ENCODE data around the gene SURF1. TPM values are rescaled to one million over a fixed set of nuclear protein-coding genes. Genes with fewer than 3 reads are reported as not detected.

SURF1 gene
- total and polyA plus RNA-seq, 9 of the 15 experiments (the other 6 are each of a cell fraction or from before 2014, with no cell fraction given): 16.1 to 31.3 (median 20.9) TPM

- TF ChIP-seq ATF6 (CRISPR knock-in tag; IDR thresholded peaks at IDR 0.05): no peak
- TF ChIP-seq THRAP3 (IDR thresholded peaks at IDR 0.05; ENCODE audit: borderline replicate concordance): peak; percentile 88; the same call in 1 of the 2 replicates
- peak; percentile 87 to 96 (median 94) for TF ChIP-seq CTCF (IDR thresholded peaks at IDR 0.05 in 2 of 3, conservative IDR thresholded peaks at IDR 0.05 in 1 of 3; ENCODE audit: insufficient read depth in 2 of 3, low read depth in 1 of 3, low read length in 3 of 3)
- no peak for TF ChIP-seq RBM25 (IDR thresholded peaks at IDR 0.05; ENCODE audit: low read depth, low read length, severe bottlenecking)
- peak; percentile 100 for TF ChIP-seq ZNF764 (CRISPR knock-in tag; IDR thresholded peaks at IDR 0.05; ENCODE audit: low read depth)
- no peak for TF ChIP-seq KLF16 (IDR thresholded peaks at IDR 0.05)
- no peak for TF ChIP-seq ZNF449 (CRISPR knock-in tag; IDR thresholded peaks at IDR 0.05)
- 0 out of 2 replicates have a peak, but pooled peaks have one; percentile 25 for TF ChIP-seq ZBTB49 (CRISPR knock-in tag; IDR thresholded peaks at IDR 0.05; ENCODE audit: borderline replicate concordance)
- TF ChIP-seq ATF7 (IDR thresholded peaks at IDR 0.05): peak; percentile 53; the same call in 1 of the 2 replicates
- peak; percentile 89 for TF ChIP-seq AFF4 (CRISPR knock-in tag; IDR thresholded peaks at IDR 0.05)
- no peak for TF ChIP-seq FOXK2 (conservative IDR thresholded peaks at IDR 0.05 in 1 of 2, IDR thresholded peaks at IDR 0.05 in 1 of 2; ENCODE audit: low read depth in 2 of 2)
- TF ChIP-seq KLF10 (CRISPR knock-in tag; IDR thresholded peaks at IDR 0.05): no peak
- TF ChIP-seq HCFC1 (IDR thresholded peaks at IDR 0.05; ENCODE audit: low read depth, low read length): no peak
These were observed 4.2 kb downstream of the SURF1 start (continued) for GRCh38 chr9:133351908-133352634.
